22Rv1 (cell line): ENCODE measurements around the gene TPK1.

Experiments used
- ZFX ChIP-seq: fragments of 450-650 bp; IDR thresholded peaks from 2 replicates; pipeline ENCODE4 v1.6.1; 2017; ENCODE audit warnings: antibody characterized with exemption, borderline replicate concordance
- TF ChIP-seq, protein P1 (sequence below): fragments of 450-650 bp; IDR thresholded peaks from 2 replicates; pipeline ENCODE4 v1.5.1; 2017; ENCODE audit warnings: mild to moderate bottlenecking

DNA sequence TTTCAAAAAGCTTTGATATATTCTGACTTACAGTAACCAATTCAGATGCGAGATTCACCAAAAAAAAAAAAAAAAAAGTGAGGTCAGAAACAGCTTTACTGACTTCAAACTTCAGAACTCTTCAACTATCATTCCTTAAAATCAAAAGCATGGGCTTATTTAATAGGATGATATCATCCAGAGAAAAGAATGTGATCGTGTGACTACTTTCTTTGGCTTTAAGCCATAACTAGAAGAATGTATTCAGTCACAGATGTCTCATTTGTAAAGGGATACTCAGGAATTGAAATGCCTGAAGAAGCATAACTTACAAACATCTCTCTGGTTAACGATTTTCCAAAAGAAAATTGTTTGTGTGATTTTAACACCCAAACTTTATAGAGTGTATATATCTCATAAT, 11.5 kb downstream of the TPK1 start:
- TF ChIP-seq, protein P1, sequence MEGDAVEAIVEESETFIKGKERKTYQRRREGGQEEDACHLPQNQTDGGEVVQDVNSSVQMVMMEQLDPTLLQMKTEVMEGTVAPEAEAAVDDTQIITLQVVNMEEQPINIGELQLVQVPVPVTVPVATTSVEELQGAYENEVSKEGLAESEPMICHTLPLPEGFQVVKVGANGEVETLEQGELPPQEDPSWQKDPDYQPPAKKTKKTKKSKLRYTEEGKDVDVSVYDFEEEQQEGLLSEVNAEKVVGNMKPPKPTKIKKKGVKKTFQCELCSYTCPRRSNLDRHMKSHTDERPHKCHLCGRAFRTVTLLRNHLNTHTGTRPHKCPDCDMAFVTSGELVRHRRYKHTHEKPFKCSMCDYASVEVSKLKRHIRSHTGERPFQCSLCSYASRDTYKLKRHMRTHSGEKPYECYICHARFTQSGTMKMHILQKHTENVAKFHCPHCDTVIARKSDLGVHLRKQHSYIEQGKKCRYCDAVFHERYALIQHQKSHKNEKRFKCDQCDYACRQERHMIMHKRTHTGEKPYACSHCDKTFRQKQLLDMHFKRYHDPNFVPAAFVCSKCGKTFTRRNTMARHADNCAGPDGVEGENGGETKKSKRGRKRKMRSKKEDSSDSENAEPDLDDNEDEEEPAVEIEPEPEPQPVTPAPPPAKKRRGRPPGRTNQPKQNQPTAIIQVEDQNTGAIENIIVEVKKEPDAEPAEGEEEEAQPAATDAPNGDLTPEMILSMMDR: no peak
- TF ChIP-seq ZFX: no peak
